Measurements from ENCODE around the gene TLNRD1.

Gene TLNRD1

DNA sequence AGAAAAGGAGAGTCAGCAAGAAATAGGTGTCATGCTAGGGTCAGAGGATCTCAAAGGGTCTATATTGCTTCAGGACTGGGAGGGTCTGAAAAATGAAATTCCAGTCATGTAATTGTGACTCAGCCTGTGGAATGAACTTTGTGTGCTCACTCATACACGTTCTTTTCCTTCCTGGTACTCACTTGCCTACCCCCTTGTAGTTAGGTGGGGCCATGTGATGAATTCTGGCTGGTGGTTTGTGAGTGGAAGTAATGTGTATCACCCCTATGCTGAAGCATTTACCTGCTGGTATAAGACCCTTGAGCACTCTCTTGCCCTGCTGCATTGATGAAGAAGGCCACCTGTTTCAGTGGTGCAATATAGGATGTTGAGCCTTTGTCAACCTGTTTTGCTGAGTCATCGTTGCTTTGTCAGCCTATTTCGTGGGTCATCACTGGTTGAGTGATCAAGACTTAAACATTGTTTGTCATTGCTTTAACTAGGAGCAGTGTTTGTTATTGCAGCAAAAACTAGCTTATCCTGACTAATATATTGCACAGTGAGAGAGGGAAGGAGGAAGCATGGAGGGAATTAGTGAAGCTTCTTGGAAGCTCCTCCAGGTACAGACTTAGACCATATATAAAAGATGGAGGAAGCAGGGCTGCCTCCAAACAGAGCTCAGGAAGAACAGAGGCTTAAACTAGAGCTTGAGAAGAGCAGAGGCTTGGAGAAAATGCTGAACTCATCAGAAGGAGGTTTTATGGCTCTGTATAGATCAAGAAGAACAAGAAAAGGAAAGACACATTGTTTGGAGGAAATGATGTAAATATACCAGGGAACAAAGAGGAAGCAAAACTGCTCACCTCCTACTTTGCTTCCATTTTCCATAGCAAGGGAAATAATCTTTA is 28.9 kb downstream of the TLNRD1 start:
- DNase-seq, result no peak

DNA sequence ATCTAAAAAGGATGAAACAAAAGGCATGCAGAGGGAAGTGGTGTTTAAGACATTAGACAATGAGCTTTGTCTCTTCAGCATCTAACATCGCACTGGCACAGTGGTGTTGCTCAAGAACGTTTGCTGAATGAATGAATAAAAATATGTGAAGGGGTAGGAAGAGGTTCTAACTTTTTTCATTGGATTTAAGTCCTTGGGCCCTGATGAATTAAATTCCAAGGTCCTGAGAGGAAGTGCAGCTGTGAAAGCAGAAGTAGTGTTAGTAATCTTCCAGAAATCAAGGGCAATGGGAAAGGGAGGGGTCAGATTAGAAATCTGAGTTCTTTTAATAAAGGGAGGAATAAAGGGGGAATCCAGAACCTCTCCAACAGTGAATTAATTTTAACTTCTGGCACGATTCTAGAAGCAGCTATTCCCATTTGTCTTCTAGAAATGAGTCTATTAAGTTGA is 29.6 kb downstream of the TLNRD1 start:
- DNase-seq, result peak in 1 of 2 experiments; percentile 10

- DNase-seq, result no peak
Measured at GRCh38 chr15:81031203-81031602, 30.5 kb downstream of the TLNRD1 start.

GRCh38 chr15:81032355-81032754 is 31.6 kb downstream of the TLNRD1 start:
- DNase-seq, result no peak

- DNase-seq, result no peak
Measured at GRCh38 chr15:81032818-81033217, 32.1 kb downstream of the TLNRD1 start.

- DNase-seq, result no peak
Measured at GRCh38 chr15:81033508-81033907, 32.8 kb downstream of the TLNRD1 start.

DNA sequence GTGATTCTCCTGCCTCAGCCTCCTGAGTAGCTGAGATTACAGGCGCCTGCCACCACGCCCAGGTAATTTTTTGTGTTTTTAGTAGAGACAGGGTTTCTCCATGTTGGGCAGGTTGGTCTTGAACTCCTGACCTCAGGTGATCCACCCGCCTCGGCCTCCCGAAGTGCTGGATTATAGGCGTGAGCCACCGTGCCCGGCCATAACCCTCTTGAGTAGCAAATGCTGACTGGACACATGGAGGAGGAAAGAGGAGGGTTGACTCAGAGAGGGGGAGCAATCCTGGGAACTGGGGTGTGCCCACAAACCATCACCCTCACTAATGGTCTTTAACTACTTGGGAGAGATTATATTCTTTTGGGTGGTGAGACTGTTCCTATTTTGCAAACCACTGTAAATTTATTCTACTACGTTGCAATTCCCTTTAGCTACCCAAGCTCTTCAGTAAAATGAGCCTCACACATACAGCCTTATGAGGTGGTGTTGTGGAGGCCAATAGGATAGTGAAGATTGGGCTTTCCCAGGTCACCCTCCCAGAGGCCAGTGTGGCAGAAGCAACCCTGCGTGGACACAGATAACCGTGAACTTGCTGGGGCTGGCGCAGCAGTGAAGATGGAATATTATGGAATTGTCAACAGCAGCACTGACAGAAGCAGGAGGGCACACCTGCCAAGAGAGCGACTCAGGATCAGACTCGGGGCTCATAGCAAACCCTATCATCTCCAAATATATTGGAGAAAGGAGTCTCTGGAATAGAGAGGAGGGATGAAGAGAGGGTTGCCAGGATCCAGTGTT is 37.4 kb downstream of the TLNRD1 start:
- no peak for DNase-seq

DNA sequence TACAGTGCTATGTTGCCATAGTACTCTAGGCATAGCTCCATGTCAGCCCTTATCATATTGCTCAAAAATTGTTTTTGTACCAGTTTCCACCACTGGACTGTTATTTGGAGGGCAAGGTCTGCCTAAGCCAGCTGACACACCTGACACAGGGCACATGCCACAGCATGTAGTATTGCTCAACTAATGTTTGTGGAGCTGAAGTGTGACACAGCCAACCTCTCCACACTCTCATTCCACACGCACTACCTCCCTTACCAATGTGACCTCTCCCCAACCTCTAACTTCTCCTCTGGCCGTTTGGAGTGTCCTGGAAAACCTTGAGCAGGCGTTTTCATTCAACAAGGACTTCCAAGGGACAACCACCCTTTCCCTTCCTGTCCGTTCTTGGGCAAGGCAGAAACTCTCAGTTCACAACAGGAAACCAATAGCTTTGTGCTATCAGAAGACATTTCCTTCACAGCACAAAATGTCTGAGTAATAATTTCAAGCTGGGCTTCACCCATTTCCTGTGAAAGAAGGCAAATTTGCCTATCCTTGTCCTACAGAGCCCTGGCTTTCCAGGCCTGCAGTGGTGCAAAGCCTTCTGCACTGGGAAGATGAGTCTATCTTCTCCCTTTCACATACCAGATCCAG is 38.4 kb downstream of the TLNRD1 start:
- no peak for DNase-seq

GRCh38 chr15:81040757-81041156 is 40.0 kb downstream of the TLNRD1 start:
- no peak for DNase-seq

GRCh38 chr15:81043281-81043934 is 42.7 kb downstream of the TLNRD1 start:
- DNase-seq, result no peak

DNA sequence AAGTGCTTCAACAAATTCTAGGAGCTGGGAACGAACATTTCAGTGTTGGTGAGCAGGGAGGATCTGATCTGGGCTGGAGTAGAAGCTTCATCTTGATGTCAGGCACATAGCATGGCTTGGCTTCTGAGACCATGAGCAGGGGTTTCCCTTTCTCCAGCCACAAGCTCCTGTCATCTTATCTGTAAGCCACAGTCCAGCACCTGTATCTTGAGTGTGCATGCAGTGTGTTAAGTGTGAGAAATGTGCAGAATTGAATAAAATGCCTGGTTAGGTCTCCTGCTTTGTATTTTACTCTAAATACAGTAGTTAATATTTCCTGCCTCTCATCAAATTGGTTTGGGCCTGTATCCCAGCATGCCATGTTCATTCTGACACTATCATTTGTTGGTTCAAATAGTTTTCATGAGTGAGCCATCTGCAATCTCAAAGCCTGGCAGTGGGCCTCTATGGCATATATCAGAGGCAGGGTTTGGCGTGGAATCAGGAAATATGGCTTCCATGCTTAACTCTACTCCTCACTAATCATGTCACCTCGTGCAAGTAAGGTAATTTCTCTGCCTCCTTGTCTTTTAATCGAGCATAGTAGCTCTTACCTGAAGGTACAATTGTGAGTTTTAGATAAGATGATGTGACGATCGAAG is 43.3 kb downstream of the TLNRD1 start:
- no peak for DNase-seq

GRCh38 chr15:81046290-81046689 is 45.6 kb downstream of the TLNRD1 start:
- DNase-seq, result no peak

GRCh38 chr15:81047928-81048327 is 47.2 kb downstream of the TLNRD1 start:
- DNase-seq, result no peak

DNA sequence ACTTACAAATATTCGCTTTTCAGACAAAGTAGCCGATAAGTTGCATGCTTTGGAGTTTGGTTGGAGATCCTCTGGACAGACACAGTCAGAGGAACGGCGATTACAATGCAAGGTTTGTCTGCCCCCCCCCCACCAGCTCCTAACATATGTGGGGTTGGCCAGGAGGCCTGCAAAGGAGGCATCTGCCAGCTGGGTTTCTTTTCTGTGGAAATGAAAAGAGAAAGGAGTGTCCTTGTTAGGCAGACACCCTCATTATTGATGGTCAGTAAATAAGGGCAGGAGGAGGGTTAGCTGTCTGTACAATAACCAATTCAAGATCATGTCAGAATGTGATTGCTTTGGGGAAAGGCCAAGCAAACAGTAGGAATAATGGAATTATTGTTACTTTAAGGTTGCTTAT is 49.1 kb downstream of the TLNRD1 start:
- no peak for DNase-seq

- DNase-seq, result no peak
Measured at GRCh38 chr15:81050259-81050658, 49.5 kb downstream of the TLNRD1 start.

DNA sequence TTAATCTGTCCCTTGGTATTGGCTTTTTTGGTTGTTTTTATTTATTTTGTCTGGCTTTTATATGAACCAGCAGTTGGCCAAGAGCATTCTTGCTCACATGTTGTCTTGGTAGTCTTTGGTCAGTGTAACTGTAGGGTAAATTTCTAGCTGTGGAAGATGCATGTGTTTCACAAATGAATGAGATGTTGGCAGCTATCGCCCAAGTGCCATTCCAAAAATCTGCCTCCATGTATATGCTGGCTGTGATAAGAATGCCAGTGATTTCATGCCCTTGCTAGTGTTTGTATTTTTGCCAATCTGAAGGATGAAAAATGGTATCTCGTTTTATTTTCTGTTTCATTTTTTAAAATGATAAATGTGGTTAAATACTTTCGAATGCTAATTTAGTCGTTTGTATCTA is 50.1 kb downstream of the TLNRD1 start:
- DNase-seq, result no peak

- peak; percentile 48 to 57 for DNase-seq
Measured at GRCh38 chr15:81052046-81052445, 51.3 kb downstream of the TLNRD1 start.

- no peak for DNase-seq
Measured at GRCh38 chr15:81053621-81054020, 52.9 kb downstream of the TLNRD1 start.

- DNase-seq, result no peak
Measured at GRCh38 chr15:81054236-81054635, 53.5 kb downstream of the TLNRD1 start.
